SK-N-SH (cell line): Measurements from ENCODE around the gene CC2D2B. TPM values are rescaled to one million over a fixed set of nuclear protein-coding genes. Genes with fewer than 3 reads are reported as not detected.
"Not testable (repeated sequence)": the region's sequence is repeated elsewhere in the genome, so short reads cannot be mapped to it uniquely, and the experiment has no call there.

Source experiments
- CTCF ChIA-PET: fragments of 300-600, 350-600 bp; formaldehyde crosslinking; extraction: SDS; loops from one replicate; lab custom pipeline; 2021; lab: Yijun Ruan, JAX
- POLR2A ChIA-PET: fragments of 350-600 bp; sonication (Branson Sonifier 250); formaldehyde crosslinking; extraction: SDS; loops from one replicate; lab custom pipeline; 2020; ENCODE audit warnings: antibody characterized with exemption, inconsistent platforms; lab: Yijun Ruan, JAX
- DNase-seq: peaks from one replicate; pipeline ENCODE4 v3.0.0; 2012
- H2AFZ ChIP-seq: fragments of 200-600 bp; sonication (generic); 2 replicates; pipeline ENCODE4 v1.8.1; 2016; ENCODE audit warnings: antibody characterized with exemption, mild to moderate bottlenecking, low read depth
- H3F3A ChIP-seq: fragments of 200-600 bp; sonication (generic); replicated peaks from 2 replicates; pipeline ENCODE3; 2016; ENCODE audit warnings: antibody characterized with exemption, mild to moderate bottlenecking; ENCODE audit not compliant: insufficient read depth
- H3K27ac ChIP-seq, 2 experiments: fragments of 200-500 bp in 1 of 2; fragments of 200-600 bp in 1 of 2; sonication (Bioruptor generic) in 1 of 2; sonication (generic), shearing (Covaris generic) in 1 of 2; 2 replicates each; pipeline versions ENCODE4 v1.5.1 to v1.6.1; 2014 to 2016; ENCODE audit warnings: low read depth in 2 of 2, inconsistent platforms in 1 of 2, low read length in 1 of 2, mild to moderate bottlenecking in 1 of 2, mixed read lengths in 1 of 2
- H3K27me3 ChIP-seq: fragments of 200-600 bp; sonication (generic), shearing (Covaris generic); 2 replicates; pipeline ENCODE4 v1.6.1; 2016; ENCODE audit warnings: mixed run types; ENCODE audit not compliant: insufficient read depth
- H3K36me3 ChIP-seq, 2 experiments: fragments of 200-500 bp in 1 of 2; fragments of 200-600 bp in 1 of 2; sonication (Bioruptor generic) in 1 of 2; sonication (generic) in 1 of 2; replicated peaks in 1 of 2; 2 replicates each; pipeline versions ENCODE3 to v1.5.1; 2014 to 2016; ENCODE audit warnings: low read length in 1 of 2, mild to moderate bottlenecking in 1 of 2; ENCODE audit not compliant: insufficient read depth in 2 of 2, control insufficient read depth in 1 of 2
- H3K4me1 ChIP-seq, 2 experiments: fragments of 200-500 bp in 1 of 2; fragments of 200-600 bp in 1 of 2; sonication (Bioruptor generic) in 1 of 2; sonication (generic), shearing (Covaris generic) in 1 of 2; 2 replicates each; pipeline versions ENCODE4 v1.5.1 to v1.6.1; 2014 to 2016; ENCODE audit warnings: low read depth in 1 of 2, low read length in 1 of 2, mixed run types in 1 of 2; ENCODE audit not compliant: insufficient read depth in 2 of 2, control insufficient read depth in 1 of 2
- H3K4me2 ChIP-seq: fragments of 200-600 bp; sonication (generic), shearing (Covaris generic); 2 replicates; pipeline ENCODE4 v1.6.1; 2017; ENCODE audit warnings: mixed run types
- H3K4me3 ChIP-seq, 2 experiments: fragments of 200-500 bp in 1 of 2; fragments of 200-600 bp in 1 of 2; sonication (Bioruptor generic) in 1 of 2; sonication (generic), shearing (Covaris generic) in 1 of 2; 2 replicates each; pipeline versions ENCODE4 v1.5.1 to v1.8.1; 2014 to 2016; ENCODE audit warnings: low read depth in 2 of 2, inconsistent platforms in 1 of 2, low read length in 1 of 2, mild to moderate bottlenecking in 1 of 2, mixed read lengths in 1 of 2, moderate library complexity in 1 of 2
- H3K79me2 ChIP-seq: fragments of 200-600 bp; sonication (generic); 2 replicates; pipeline ENCODE4 v1.8.1; 2017; ENCODE audit warnings: mild to moderate bottlenecking; ENCODE audit not compliant: insufficient read depth
- H3K9ac ChIP-seq: fragments of 200-600 bp; sonication (generic); 2 replicates; pipeline ENCODE4 v1.6.1; 2017; ENCODE audit warnings: mixed run types
- H3K9me2 ChIP-seq: fragments of 200-600 bp; sonication (generic); 2 replicates; pipeline ENCODE4 v1.6.1; 2017; ENCODE audit warnings: mixed run types
- H3K9me3 ChIP-seq: fragments of 200-600 bp; sonication (generic); 2 replicates; pipeline ENCODE4 v1.6.1; 2017; ENCODE audit warnings: mixed run types, mild to moderate bottlenecking, moderate library complexity
- H4K20me1 ChIP-seq: fragments of 200-600 bp; sonication (generic); 2 replicates; pipeline ENCODE4 v1.6.1; 2017; ENCODE audit warnings: mild to moderate bottlenecking, mixed run types; ENCODE audit not compliant: insufficient read depth
- CHD2 ChIP-seq: fragments of 150-350 bp; IDR thresholded peaks from 2 replicates; pipeline ENCODE4 v1.6.1; 2018; ENCODE audit warnings: low read length; ENCODE audit not compliant: partially characterized antibody
- ELF1 ChIP-seq: IDR thresholded peaks from 2 replicates; pipeline ENCODE4 v1.4.0; 2012
- EP300 ChIP-seq, 2 experiments: IDR thresholded peaks; 2 replicates each; pipeline versions ENCODE4 v1.4.0 to v1.6.1; 2012; ENCODE audit warnings: borderline replicate concordance in 1 of 2, low read depth in 1 of 2, low read length in 1 of 2
- EZH2phosphoT487 ChIP-seq: fragments of 200-600 bp; sonication (generic); IDR thresholded peaks from 2 replicates; pipeline ENCODE4 v1.6.1; 2017; ENCODE audit warnings: low read depth, mixed run types, mild to moderate bottlenecking, antibody characterized with exemption, moderate library complexity, borderline replicate concordance
- FOXJ3 ChIP-seq: sonication (generic); formaldehyde crosslinking; IDR thresholded peaks from 2 replicates; pipeline ENCODE4 v1.5.1; 2020; ENCODE audit warnings: mild to moderate bottlenecking, missing genetic modification reagents
- FOXM1 ChIP-seq: IDR thresholded peaks from 2 replicates; pipeline ENCODE4 v1.4.0; 2012; ENCODE audit warnings: low read depth, mild to moderate bottlenecking
- GATA2 ChIP-seq: sonication (generic); formaldehyde crosslinking; IDR thresholded peaks from 2 replicates; pipeline ENCODE4 v1.5.0; 2020; ENCODE audit warnings: mild to moderate bottlenecking, missing genetic modification reagents
- MEF2A ChIP-seq: IDR thresholded peaks from 2 replicates; pipeline ENCODE4 v1.4.0; 2012; ENCODE audit warnings: low read depth, borderline replicate concordance
- NFIC ChIP-seq: IDR thresholded peaks from 2 replicates; pipeline ENCODE4 v1.4.0; 2012; ENCODE audit warnings: borderline replicate concordance
- NRF1 ChIP-seq: IDR thresholded peaks from 2 replicates; pipeline ENCODE4 v1.6.1; 2012; ENCODE audit warnings: low read depth, mild to moderate bottlenecking, low read length
- POLR2AphosphoS5 ChIP-seq: IDR thresholded peaks from 2 replicates; pipeline ENCODE4 v1.6.1; 2012; ENCODE audit warnings: low read depth, low read length
- RFX5 ChIP-seq: IDR thresholded peaks from 2 replicates; pipeline ENCODE4 v1.6.1; 2012; ENCODE audit warnings: mild to moderate bottlenecking, improper control_type of control experiment, low read length
- TEAD4 ChIP-seq: IDR thresholded peaks from 2 replicates; pipeline ENCODE4 v1.4.0; 2012; ENCODE audit warnings: mild to moderate bottlenecking, borderline replicate concordance; ENCODE audit not compliant: insufficient read depth
- WGBS: methylation state at CpG from one replicate; pipeline ENCODE4 v1.1.6; 2017; ENCODE audit warnings: low lambda C conversion rate; 5-methylcytosine and 5-hydroxymethylcytosine counted together
- polyA plus RNA-seq, 3 experiments: library from polyadenylated mRNA; depleted of rRNA; stranded (reverse); fragments of >200 nt; gene quantifications; 2 replicates each; pipeline ENCODE4 v1.2.3, GENCODE V29; 2012
- TF ChIP-seq, protein P1 (sequence below): IDR thresholded peaks from 2 replicates; pipeline ENCODE4; 2012
- TF ChIP-seq, protein P2 (sequence below): IDR thresholded peaks from 2 replicates; pipeline ENCODE4 v1.4.0; 2012; ENCODE audit warnings: low read depth, borderline replicate concordance
- TF ChIP-seq, protein P3 (sequence below): fragments of 150-350 bp; IDR thresholded peaks from 2 replicates; pipeline ENCODE4 v1.6.1; 2017; ENCODE audit warnings: antibody characterized with exemption, low read length, low read depth, borderline replicate concordance
- TF ChIP-seq, protein P4 (sequence below): fragments of 200-600 bp; sonication (generic); IDR thresholded peaks from 2 replicates; pipeline ENCODE4 v1.6.1; 2017; ENCODE audit warnings: antibody characterized with exemption, mild to moderate bottlenecking, moderate library complexity

Gene CC2D2B
- polyA plus RNA-seq, 1 of the 3 experiments (the other 2 are of a cell fraction) = not detected

DNA sequence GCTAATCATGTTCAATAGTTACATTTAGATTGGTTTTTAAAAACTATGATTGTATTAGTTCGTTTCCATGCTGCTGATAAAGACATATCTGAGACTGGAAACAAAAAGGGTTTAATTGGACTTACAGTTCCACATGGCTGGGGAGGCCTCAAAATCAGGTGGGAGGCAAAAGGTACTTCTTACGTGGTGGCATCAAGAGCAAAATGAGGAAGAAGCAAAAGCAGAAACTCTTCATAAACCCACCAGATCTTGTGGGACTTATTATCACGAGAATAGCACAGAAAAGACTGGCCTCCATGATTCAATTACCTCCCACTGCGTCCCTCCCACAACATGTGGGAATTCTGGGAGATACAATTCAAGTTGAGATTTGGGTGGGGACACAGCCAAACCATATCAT is 34.1 kb upstream of the CC2D2B start:
- Histone ChIP-seq H3K9me3 (no peaks in the 10 kb centered on the region), H3K27me3 (no peaks in the 10 kb centered on the region), H3K36me3 (peaks cover 9 to 17% of the 10 kb centered on the region in 2 experiments), H3K4me3 (no peak overlapping the region), H3K9me2 (no peaks in the 10 kb centered on the region), H3K27ac (no peak overlapping the region), H3K79me2 (no peaks in the 10 kb centered on the region), H3K4me1 (no peaks in the 10 kb centered on the region), H3F3A (peaks cover 2% of the 10 kb centered on the region), H3K4me2 (no peak overlapping the region), H3K9ac (no peak overlapping the region), H4K20me1 (no peaks in the 10 kb centered on the region), H2AFZ (no peak overlapping the region)
- POLR2A ChIA-PET = no interaction called here
- no peak for DNase-seq
- TF ChIP-seq EZH2phosphoT487 (no peak), GATA2 (CRISPR knock-in tag) (no peak), RFX5 (no peak), NRF1 (no peak), POLR2AphosphoS5 (no peak), CHD2 (no peak)
- TF ChIP-seq, protein P1, sequence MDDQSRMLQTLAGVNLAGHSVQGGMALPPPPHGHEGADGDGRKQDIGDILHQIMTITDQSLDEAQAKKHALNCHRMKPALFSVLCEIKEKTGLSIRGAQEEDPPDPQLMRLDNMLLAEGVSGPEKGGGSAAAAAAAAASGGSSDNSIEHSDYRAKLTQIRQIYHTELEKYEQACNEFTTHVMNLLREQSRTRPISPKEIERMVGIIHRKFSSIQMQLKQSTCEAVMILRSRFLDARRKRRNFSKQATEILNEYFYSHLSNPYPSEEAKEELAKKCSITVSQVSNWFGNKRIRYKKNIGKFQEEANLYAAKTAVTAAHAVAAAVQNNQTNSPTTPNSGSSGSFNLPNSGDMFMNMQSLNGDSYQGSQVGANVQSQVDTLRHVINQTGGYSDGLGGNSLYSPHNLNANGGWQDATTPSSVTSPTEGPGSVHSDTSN = no peak
- TF ChIP-seq, protein P2, sequence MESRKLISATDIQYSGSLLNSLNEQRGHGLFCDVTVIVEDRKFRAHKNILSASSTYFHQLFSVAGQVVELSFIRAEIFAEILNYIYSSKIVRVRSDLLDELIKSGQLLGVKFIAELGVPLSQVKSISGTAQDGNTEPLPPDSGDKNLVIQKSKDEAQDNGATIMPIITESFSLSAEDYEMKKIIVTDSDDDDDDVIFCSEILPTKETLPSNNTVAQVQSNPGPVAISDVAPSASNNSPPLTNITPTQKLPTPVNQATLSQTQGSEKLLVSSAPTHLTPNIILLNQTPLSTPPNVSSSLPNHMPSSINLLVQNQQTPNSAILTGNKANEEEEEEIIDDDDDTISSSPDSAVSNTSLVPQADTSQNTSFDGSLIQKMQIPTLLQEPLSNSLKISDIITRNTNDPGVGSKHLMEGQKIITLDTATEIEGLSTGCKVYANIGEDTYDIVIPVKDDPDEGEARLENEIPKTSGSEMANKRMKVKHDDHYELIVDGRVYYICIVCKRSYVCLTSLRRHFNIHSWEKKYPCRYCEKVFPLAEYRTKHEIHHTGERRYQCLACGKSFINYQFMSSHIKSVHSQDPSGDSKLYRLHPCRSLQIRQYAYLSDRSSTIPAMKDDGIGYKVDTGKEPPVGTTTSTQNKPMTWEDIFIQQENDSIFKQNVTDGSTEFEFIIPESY = no peak
- CTCF ChIA-PET = interaction anchor here (1.3 to 1.5 kb wide), 2 partner anchors 32 to 180 kb away, joined by 4 to 7 read pairs; partner anchors contain the start of gene TCTN3
- WGBS = 93% methylated on average over 4 of the region's 4 CpGs

DNA sequence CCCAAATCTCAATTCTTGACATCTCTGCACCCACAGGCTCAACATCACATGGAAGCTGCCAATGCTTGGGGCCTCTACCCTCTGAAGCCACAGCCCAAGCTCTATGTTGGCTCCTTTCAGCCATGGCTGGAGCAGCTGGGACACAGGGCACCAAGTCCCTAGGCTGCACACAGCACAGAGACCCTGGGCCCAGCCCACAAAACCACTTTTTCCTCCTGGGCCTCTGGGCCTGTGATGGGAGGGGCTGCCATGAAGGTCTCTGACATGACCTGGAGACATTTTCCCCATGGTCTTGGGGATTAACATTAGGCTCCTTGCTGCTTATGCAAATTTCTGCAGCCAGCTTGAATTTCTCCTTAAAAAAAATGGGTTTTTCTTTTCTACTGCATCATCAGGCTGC is 33.0 kb upstream of the CC2D2B start:
- peaks cover 9 to 17% of the 10 kb centered on the region in 2 experiments for H3K36me3 ChIP-seq
- H3K9ac ChIP-seq, H3K4me2 ChIP-seq, POLR2A ChIA-PET, H3K27me3 ChIP-seq, H2AFZ ChIP-seq, DNase-seq, H4K20me1 ChIP-seq, CTCF ChIA-PET, H3K4me1 ChIP-seq, H3K9me3 ChIP-seq, H3K4me3 ChIP-seq, H3K27ac ChIP-seq, H3K9me2 ChIP-seq, H3F3A ChIP-seq, H3K79me2 ChIP-seq: not testable (repeated sequence)

DNA sequence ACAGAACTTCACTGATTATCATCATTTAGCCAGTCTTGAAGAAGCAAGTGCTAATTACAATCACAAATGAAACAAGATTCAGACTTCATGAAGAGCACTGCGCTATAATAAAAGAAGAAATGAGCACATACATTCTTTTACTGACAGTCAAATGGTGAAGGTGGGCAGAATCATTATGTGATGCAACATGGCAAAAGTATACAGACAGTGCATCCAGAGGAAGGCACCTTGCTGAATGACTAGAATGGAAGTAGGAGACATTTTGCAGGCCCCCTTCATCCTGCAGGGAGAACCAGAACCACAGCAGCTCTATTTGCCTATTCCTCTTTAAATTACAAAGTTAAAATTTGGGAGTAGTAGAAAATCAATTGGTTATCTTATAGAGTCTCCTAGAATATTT is 31.0 kb upstream of the CC2D2B start:
- ChIA-PET POLR2A (no interaction called here), CTCF (no interaction called here)
- H3F3A ChIP-seq = peaks cover 2% of the 10 kb centered on the region
- H3K27me3 ChIP-seq = no peaks in the 10 kb centered on the region
- peaks cover 6 to 17% of the 10 kb centered on the region in 2 experiments for H3K36me3 ChIP-seq
- no peaks in the 10 kb centered on the region for H3K79me2 ChIP-seq
- no peak for DNase-seq
- no peak overlapping the region for H3K4me2 ChIP-seq
- no peaks in the 10 kb centered on the region for H3K9me2 ChIP-seq
- no peak overlapping the region for H2AFZ ChIP-seq
- H3K4me1 ChIP-seq = no peaks in the 10 kb centered on the region; a peak in 1 of 4 replicates
- no peak overlapping the region for H3K27ac ChIP-seq
- 91% methylated on average over 1 of the region's 1 CpG for WGBS
- no peaks in the 10 kb centered on the region for H4K20me1 ChIP-seq
- H3K9me3 ChIP-seq = no peaks in the 10 kb centered on the region
- no peak overlapping the region for H3K4me3 ChIP-seq
- H3K9ac ChIP-seq = no peak overlapping the region
- TF ChIP-seq, protein P1 = no peak
- no peak for TF ChIP-seq FOXJ3 (CRISPR knock-in tag)
- TF ChIP-seq, protein P3, sequence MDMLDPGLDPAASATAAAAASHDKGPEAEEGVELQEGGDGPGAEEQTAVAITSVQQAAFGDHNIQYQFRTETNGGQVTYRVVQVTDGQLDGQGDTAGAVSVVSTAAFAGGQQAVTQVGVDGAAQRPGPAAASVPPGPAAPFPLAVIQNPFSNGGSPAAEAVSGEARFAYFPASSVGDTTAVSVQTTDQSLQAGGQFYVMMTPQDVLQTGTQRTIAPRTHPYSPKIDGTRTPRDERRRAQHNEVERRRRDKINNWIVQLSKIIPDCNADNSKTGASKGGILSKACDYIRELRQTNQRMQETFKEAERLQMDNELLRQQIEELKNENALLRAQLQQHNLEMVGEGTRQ = no peak
- no peak for TF ChIP-seq MEF2A
- TF ChIP-seq, protein P4, sequence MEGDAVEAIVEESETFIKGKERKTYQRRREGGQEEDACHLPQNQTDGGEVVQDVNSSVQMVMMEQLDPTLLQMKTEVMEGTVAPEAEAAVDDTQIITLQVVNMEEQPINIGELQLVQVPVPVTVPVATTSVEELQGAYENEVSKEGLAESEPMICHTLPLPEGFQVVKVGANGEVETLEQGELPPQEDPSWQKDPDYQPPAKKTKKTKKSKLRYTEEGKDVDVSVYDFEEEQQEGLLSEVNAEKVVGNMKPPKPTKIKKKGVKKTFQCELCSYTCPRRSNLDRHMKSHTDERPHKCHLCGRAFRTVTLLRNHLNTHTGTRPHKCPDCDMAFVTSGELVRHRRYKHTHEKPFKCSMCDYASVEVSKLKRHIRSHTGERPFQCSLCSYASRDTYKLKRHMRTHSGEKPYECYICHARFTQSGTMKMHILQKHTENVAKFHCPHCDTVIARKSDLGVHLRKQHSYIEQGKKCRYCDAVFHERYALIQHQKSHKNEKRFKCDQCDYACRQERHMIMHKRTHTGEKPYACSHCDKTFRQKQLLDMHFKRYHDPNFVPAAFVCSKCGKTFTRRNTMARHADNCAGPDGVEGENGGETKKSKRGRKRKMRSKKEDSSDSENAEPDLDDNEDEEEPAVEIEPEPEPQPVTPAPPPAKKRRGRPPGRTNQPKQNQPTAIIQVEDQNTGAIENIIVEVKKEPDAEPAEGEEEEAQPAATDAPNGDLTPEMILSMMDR = no peak
- no peak for TF ChIP-seq NFIC
- TF ChIP-seq FOXM1 = no peak
- no peak for TF ChIP-seq ELF1
- TF ChIP-seq TEAD4 = no peak
- TF ChIP-seq EP300 (IDR thresholded peaks at IDR 0.05; ENCODE audit: borderline replicate concordance in 1 of 2, low read depth in 1 of 2, low read length in 1 of 2) = no peak
